ENCODE results near the gene ARMH1.

Gene ARMH1

GRCh38 chr1:44672254-44672955 lies 2.1 kb upstream of the ARMH1 start:
- no peak for FAIRE-seq

DNA sequence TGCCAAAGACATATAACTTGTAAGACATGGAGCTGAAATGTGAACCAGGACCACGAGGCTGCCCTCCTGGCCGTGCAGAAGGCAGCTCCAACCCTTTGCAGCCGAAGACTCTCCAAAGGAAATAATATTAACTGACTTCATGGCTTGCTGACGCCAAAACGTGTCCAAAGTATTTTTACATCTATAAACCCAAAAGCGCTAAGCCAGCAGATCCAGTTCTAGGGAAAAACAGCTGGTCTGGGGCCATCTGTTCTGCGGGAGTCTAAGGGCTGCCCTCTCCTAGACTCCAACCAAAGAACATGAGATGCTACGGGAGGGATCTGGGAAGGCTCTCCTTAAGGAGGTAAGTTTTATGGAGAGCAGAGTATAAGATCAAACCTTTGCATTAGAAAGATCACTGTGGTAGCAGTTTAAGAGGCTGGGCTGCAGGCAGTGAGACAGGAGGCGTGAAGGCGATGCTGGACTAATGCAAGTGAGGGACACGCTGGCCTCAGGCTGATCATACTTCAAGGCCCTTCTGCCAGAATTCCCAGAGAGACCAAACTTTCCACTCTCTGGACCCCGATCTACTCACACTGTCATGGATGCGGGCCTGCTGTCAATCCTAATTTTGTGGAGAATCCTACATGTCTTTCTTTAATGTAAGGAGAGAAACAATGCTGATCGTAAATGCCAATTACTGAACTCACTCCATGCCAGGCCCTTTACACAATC lies 1.4 kb upstream of the ARMH1 start:
- no peak for FAIRE-seq

GRCh38 chr1:44673675-44674112 lies 820 bp upstream of the ARMH1 start:
- no peak for FAIRE-seq

DNA sequence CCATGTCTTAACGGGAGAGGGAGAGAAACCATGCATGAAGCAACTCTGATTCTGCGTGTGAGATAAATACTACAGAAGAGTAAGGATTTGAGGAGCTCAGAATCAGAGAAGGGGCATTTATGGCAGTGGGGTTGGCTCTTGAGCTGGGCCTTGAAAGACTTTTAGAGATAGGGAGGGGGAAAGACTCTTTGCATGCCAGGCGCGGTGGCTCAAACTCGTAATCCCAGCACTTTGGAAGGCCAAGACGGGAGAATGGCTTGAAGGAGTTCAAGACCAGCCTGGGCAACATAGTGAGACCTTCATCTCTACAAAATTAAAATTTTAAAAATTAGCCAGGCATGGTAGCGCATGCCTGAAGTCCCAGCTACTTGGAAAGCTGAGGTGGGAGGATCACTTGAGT lies 672 bp downstream of the ARMH1 start:
- no peak for FAIRE-seq

- FAIRE-seq: no peak
Observed at GRCh38 chr1:44676484-44677200, 2.1 kb downstream of the ARMH1 start.

- FAIRE-seq: no peak
Observed at GRCh38 chr1:44677201-44677766, 2.8 kb downstream of the ARMH1 start.

DNA sequence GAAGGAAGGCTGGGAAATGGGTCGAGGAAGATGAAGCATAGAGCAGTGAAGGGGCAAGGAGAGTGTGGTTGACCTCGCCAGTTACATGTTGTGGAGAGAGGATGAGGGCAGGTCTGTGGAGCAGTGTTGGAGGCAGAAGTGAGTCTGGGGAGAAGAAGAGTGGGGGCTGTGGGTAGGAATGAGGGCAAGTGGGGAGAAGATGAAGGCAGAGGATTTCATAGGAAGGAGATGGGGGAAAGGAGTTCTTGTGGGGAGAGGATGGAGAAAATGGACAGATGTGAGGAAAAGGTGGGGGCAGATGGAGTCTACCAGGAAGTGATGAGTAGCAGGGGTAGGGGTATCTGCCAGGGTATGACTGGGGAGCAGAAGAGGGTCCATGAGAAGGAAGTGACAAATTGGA lies 3.6 kb downstream of the ARMH1 start:
- FAIRE-seq: no peak

- FAIRE-seq: no peak
Observed at GRCh38 chr1:44678626-44679025, 4.1 kb downstream of the ARMH1 start.

- no peak for FAIRE-seq
Observed at GRCh38 chr1:44679468-44679867, 5.0 kb downstream of the ARMH1 start.

- FAIRE-seq: no peak
Observed at GRCh38 chr1:44681905-44682882, 7.7 kb downstream of the ARMH1 start.

- FAIRE-seq: no peak
Observed at GRCh38 chr1:44682883-44683265, 8.4 kb downstream of the ARMH1 start.

DNA sequence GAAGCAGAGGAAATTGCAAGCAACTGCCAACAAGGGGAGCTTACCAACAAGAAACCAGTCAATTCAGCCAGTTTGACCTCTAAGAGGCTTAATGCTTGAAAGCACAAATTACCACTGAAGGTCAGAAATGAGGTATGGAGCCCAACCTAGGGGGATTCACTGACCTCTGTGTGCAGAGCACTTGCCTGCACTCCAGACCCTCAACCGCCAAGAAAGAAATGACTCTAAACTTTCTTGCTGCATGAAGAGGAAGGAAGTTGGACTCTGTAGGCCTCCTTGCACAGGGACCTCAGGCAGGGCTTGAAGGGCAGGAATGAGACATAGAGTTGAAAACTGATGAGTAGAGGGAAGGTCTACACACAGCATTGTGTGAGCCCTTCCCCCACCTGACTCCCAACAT lies 10.0 kb downstream of the ARMH1 start:
- FAIRE-seq: no peak

DNA sequence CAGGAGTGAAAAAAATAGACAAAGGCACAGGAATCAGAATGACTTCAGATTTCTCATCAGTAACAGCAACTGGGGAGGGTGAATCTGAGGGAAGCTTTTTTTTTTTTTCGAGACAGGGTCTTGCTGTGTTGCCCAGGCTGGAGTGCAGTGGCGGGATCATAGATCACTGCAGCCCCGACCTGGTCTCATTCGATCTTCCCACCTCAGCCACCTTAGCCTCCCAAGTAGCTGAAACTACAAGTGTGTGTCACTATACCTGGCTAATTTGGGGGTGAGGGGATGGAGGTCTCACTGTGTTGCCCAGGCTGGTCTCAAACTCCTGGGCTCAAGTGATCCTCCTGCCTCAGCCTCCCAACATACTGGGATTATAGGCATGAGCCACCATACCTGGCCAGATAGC lies 10.7 kb downstream of the ARMH1 start:
- FAIRE-seq: no peak

DNA sequence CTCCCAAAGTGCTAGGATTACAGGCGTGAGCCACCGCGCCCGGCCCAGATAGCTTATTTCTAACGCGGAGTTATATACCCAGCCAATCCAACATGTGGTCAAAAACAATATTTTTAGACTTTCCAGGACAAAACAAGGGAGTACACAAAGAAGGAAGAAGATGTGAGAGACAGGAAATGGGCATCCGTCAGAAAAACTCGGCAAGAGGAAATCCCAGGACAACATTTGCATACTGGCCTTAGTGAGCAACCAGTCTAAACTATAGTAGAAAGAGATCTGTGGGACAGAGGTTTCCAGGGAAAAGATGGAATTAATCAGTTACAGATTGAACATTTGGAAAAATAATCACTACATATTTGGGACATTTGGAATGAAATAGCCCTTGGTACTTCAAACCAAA lies 11.4 kb downstream of the ARMH1 start:
- no peak for FAIRE-seq

DNA sequence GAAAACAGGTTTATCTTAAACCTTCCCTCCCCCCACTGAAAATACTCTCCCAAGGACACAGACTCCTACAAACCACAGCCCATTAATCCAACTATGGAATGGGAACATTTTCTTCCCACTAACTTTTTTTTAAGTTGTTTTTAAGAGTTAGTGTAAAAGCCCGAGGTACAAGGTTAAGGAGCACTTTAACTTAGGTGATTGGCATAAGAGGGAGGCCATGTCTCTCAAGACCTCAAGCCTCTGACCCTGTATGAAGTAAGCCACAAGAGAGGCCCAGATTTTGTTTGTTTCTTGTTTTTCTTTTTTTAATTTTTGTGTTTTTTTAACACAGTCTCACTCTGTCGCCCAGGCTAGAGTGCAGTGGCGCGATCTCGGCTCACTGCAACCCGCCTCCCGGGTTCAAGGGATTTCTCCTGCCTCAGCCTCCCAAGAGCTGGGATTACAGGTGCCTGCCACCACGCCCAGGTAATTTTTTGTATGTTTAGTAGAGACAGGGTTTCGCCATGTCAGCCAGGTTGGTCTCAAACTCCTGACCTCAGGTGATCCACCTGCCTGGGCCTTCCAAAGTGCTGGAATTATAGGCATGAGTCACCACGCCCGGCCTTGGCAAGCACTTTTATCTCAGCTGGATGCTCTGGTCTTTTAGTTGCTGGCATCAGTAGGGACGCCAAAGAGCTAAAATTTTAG lies 14.4 kb downstream of the ARMH1 start:
- no peak for FAIRE-seq

GRCh38 chr1:44689447-44689765 lies 14.9 kb downstream of the ARMH1 start:
- no peak for FAIRE-seq

DNA sequence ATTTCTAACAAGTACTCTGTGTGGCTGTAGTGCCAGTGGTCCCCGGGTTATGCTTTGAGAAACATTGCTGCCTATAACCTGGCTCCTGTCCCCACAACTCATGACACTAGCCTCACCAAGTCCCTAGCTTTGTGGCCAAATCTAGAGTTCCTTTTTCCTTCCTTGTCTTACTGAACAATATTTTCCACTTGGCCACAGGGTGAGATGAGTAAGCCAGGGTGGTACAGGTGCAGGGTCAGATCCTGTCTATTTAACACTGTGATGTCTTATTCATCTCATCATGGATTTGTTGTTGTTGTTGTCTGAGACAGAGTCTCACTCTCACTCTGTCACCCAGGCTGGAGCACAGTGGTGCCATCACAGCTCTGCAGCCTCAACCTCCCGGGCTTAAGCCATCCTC lies 18.6 kb downstream of the ARMH1 start:
- FAIRE-seq: no peak

DNA sequence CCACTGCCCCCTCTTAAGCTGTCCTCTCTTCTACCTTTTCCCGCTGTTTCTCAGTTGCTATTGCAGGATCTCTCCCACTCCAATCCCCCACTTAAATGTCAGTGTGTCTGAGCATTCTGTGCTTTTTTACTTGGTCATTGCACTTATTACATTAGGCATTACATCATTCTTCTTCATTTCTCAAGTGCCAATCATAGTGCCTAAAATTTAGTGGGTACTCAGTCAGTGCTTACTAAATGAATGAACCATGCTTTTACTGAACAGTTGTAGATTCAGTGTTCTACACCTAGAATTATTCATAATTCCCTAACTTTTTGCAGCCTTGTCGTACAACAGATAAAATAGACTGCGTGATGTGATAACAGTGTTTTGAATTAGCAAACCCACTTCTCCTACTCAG lies 19.4 kb downstream of the ARMH1 start:
- FAIRE-seq: no peak

DNA sequence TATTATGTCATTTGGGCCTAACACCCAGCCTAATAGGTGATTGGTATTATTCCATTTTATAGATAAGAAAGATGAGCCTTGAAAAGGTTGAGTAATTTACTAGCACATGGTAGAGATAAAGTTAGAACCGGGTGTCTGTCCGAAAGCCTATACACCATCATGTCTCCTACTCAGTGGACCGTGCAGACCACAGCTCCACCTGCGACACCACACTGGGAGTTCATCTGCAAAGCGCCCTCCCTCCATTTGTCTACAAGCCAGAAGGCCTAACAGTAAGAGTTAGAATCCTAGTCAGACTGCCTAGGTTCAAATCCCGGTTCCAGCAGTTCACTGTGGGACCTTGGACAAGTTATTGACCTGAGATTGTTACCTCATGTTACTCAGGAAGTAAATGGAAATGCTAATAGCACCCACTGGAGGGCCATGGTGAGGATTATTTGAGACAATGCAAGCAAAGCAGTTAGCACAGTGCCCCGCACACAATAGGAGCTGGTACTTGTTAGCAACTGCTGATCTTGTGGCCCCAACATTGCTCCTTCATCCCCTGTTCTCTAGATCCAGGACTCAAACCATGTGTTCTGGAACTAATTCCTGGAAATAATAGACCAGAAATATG lies 20.5 kb downstream of the ARMH1 start:
- FAIRE-seq: no peak

- no peak for FAIRE-seq
Observed at GRCh38 chr1:44695671-44696070, 21.2 kb downstream of the ARMH1 start.

GRCh38 chr1:44696101-44696500 lies 21.6 kb downstream of the ARMH1 start:
- no peak for FAIRE-seq

Data from A204.1 (cell line).